GM12878 (cell line): Measurements from ENCODE around the gene ERFL. TPM values are rescaled to one million over a fixed set of nuclear protein-coding genes. Genes with fewer than 3 reads are reported as not detected.

Experiments
- ATAC-seq: fragments of 200-7000 bp; cut with Tn5 transposase; 3 replicates; pipeline ENCODE4 v1.9.1; 2020; ENCODE audit warnings: mild to moderate bottlenecking, moderate library complexity
- BruUV-seq: library from RNA; stranded (reverse); fragments of 400-500 nt; replicated peaks from 2 replicates; lab custom pipeline; 2021; lab: Mats Ljungman, UMichigan
- CTCF ChIA-PET: fragments of 300-600 bp; sonication (Branson Sonifier 250); formaldehyde crosslinking; extraction: SDS; loops from one replicate; lab custom pipeline; 2021; ENCODE audit warnings: inconsistent platforms; lab: Yijun Ruan, JAX
- POLR2A ChIA-PET: fragments of 350-600 bp; formaldehyde crosslinking; extraction: SDS; loops from one replicate; lab custom pipeline; 2021; ENCODE audit warnings: inconsistent platforms; lab: Charles Lee
- RAD21 ChIA-PET: fragments of 300-600 bp; sonication (Branson Sonifier 250); formaldehyde crosslinking; loops from one replicate; lab custom pipeline; 2023; ENCODE audit warnings: antibody characterized with exemption; ENCODE audit not compliant: unreplicated experiment; lab: Charles Lee
- SMC1A ChIA-PET: fragments of 300-600 bp; sonication (Branson Sonifier 250); formaldehyde crosslinking; loops from one replicate; lab custom pipeline; 2023; ENCODE audit not compliant: unreplicated experiment, uncharacterized antibody; lab: Charles Lee
- DNase-seq: peaks from one replicate; pipeline ENCODE4 v3.0.0-alpha.2; 2011; ENCODE audit warnings: low read depth, low spot score
- FAIRE-seq: peaks from 3 replicates; lab custom pipeline; 2011; peaks lifted over from hg19 to GRCh38; lab: Jason Lieb, UNC
- H2AFZ ChIP-seq: 2 replicates; pipeline ENCODE4 v1.6.0; 2011; ENCODE audit warnings: low read depth, low read length, control low read depth; ENCODE audit not compliant: control insufficient read depth
- H3K27ac ChIP-seq: 2 replicates; pipeline ENCODE4 v1.5.1; 2011; ENCODE audit warnings: control low read depth; ENCODE audit not compliant: control insufficient read depth, insufficient read depth
- H3K27me3 ChIP-seq, 2 experiments: replicated peaks in 1 of 2; 2 replicates each; pipeline versions ENCODE4 v1.6.0 to v1.6.1; 2011; ENCODE audit warnings: low read length in 1 of 2; ENCODE audit not compliant: control insufficient read depth in 2 of 2, insufficient read depth in 2 of 2
- H3K36me3 ChIP-seq, 2 experiments: 2 replicates each; pipeline ENCODE4 v1.5.1; 2011; ENCODE audit warnings: low read length in 1 of 2; ENCODE audit not compliant: control insufficient read depth in 2 of 2, insufficient read depth in 2 of 2
- H3K4me1 ChIP-seq: 2 replicates; pipeline ENCODE4 v1.6.1; 2011; ENCODE audit warnings: mild to moderate bottlenecking, low read length, moderate library complexity, mixed read lengths; ENCODE audit not compliant: control insufficient read depth, insufficient read depth
- H3K4me2 ChIP-seq: 2 replicates; pipeline ENCODE4 v1.6.0; 2011; ENCODE audit warnings: control low read depth; ENCODE audit not compliant: control insufficient read depth, insufficient read depth
- H3K4me3 ChIP-seq: fragments of 200-600 bp; sonication (generic); 2 replicates; pipeline ENCODE4 v1.5.1; 2016
- H3K79me2 ChIP-seq: 2 replicates; pipeline ENCODE4 v1.6.0; 2011; ENCODE audit warnings: low read length; ENCODE audit not compliant: control insufficient read depth, insufficient read depth
- H3K9ac ChIP-seq: 2 replicates; pipeline ENCODE4 v1.8.0; 2011; ENCODE audit warnings: low read length, control low read depth, mixed read lengths; ENCODE audit not compliant: control insufficient read depth, insufficient read depth
- H3K9me3 ChIP-seq: replicated peaks from 3 replicates; pipeline ENCODE4 v1.5.1; 2011; ENCODE audit warnings: mild to moderate bottlenecking, low read length; ENCODE audit not compliant: control insufficient read depth, insufficient read depth
- H4K20me1 ChIP-seq: 2 replicates; pipeline ENCODE4 v1.6.0; 2011; ENCODE audit not compliant: control insufficient read depth, insufficient read depth
- BCL3 ChIP-seq: IDR thresholded peaks from 2 replicates; pipeline ENCODE4 v1.6.1; 2011; ENCODE audit warnings: borderline replicate concordance, low read depth, mild to moderate bottlenecking, moderate library complexity, low read length; ENCODE audit not compliant: insufficient read depth, poor library complexity, severe bottlenecking
- BCLAF1 ChIP-seq: fragments of 450-650 bp; IDR thresholded peaks from 2 replicates; pipeline ENCODE4 v1.6.1; 2017; ENCODE audit warnings: antibody characterized with exemption, mild to moderate bottlenecking, moderate library complexity
- JUNB ChIP-seq: IDR thresholded peaks from 2 replicates; pipeline ENCODE4 v1.6.1; 2016; ENCODE audit warnings: antibody characterized with exemption, mild to moderate bottlenecking
- KDM1A ChIP-seq: fragments of 200-600 bp; sonication (generic); IDR thresholded peaks from 2 replicates; pipeline ENCODE4 v1.6.1; 2016; ENCODE audit warnings: borderline replicate concordance
- PKNOX1 ChIP-seq: fragments of 450-650 bp; IDR thresholded peaks from 2 replicates; pipeline ENCODE4 v1.6.1; 2016; ENCODE audit warnings: mild to moderate bottlenecking
- WGBS: methylation state at CpG from one replicate; pipeline ENCODE4 v1.1.6; 2016; ENCODE audit warnings: low lambda C conversion rate; ENCODE audit not compliant: insufficient replicate concordance, insufficient coverage; ENCODE audit errors: missing lambda C conversion rate; 5-methylcytosine and 5-hydroxymethylcytosine counted together
- in situ Hi-C: fragments of 300-500 bp; cut with MboI; formaldehyde crosslinking; loops from 9 replicates; pipeline ENCODE4 v1.14.3; 2018; ENCODE audit warnings: mixed read lengths
- intact Hi-C: fragments of 100-400 bp; cut with micrococcal nuclease; formaldehyde crosslinking; loops from one replicate; pipeline ENCODE4 v1.14.2; 2022; ENCODE audit not compliant: unreplicated experiment
- polyA plus RNA-seq, 11 experiments: library from polyadenylated mRNA; depleted of rRNA in 4 of 11; unstranded in 6 of 11; stranded (reverse) in 5 of 11; fragments of >200 nt; fragmentation: Nextera tagmentation in 4 of 11; fragmentation: Illumina TruSeq in 1 of 11; extraction: Ambion mirVana in 4 of 11; extraction: Trizol in 1 of 11; gene quantifications; 1 replicate in 1 of 11; 2 replicates in 10 of 11; pipeline versions ENCODE4 v1.2.1 to v1.2.3, GENCODE V29; 2011 to 2016; ENCODE audit warnings: inconsistent platforms in 2 of 11, missing spikeins in 2 of 11, low read depth in 1 of 11
- total RNA-seq, 4 experiments: library from RNA; depleted of rRNA in 3 of 4; stranded (reverse); fragments of >200 nt in 3 of 4; fragmentation: Illumina TruSeq in 1 of 4; extraction: Trizol in 1 of 4; gene quantifications; 2 replicates each; pipeline versions ENCODE4 v1.2.1 to v1.2.3, GENCODE V29; 2013 to 2021
- TF ChIP-seq, protein P1 (sequence below): IDR thresholded peaks from 2 replicates; pipeline ENCODE4 v1.6.1; 2012; ENCODE audit warnings: low read depth, low read length, improper control_type of control experiment

The ERFL gene
- total and polyA plus RNA-seq, 10 of the 15 experiments (the other 5 are each of a cell fraction or from before 2014, with no cell fraction given) = 0.04 to 0.10 (median 0.05) TPM; not detected in 7

DNA sequence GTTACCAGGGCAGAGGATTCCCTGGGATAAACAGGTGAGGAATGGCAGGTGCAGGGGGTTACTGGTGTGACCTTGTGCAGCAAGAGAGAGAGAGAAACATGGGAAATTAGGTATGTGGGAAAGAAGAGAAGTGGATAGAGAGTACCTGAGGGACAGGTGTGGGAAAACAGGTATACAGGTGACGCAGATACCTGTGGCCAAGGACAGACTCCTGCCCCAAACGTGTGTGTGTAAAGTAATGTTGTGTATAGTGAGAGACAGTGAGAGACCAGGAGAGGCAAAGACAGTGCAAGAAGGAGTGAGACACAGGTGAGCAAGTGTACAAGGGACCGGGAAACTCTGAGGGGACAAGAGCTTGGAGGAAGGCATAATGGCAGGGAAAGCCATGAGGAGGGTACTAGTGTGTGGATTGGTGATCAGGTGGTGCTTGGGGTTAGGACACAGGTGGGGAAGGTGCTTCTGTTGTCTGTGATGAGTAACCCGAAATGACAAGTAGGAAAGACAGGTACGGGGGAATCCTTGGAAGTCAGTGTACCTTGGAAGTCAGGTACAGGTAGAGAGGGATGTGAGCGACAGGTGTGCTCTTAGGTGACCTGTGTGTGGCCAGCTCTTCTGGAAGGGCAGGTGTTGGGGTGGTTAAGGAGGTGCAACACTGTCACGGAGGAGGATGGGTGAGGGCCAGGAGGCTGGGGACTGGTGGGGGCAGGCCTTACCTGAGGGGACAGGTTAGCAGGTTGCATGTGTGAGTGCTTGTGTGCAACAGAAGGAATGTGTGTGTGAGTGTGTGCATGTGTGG, 2.8 kb downstream of the ERFL start (continued):
- no peak for TF ChIP-seq BCLAF1

DNA sequence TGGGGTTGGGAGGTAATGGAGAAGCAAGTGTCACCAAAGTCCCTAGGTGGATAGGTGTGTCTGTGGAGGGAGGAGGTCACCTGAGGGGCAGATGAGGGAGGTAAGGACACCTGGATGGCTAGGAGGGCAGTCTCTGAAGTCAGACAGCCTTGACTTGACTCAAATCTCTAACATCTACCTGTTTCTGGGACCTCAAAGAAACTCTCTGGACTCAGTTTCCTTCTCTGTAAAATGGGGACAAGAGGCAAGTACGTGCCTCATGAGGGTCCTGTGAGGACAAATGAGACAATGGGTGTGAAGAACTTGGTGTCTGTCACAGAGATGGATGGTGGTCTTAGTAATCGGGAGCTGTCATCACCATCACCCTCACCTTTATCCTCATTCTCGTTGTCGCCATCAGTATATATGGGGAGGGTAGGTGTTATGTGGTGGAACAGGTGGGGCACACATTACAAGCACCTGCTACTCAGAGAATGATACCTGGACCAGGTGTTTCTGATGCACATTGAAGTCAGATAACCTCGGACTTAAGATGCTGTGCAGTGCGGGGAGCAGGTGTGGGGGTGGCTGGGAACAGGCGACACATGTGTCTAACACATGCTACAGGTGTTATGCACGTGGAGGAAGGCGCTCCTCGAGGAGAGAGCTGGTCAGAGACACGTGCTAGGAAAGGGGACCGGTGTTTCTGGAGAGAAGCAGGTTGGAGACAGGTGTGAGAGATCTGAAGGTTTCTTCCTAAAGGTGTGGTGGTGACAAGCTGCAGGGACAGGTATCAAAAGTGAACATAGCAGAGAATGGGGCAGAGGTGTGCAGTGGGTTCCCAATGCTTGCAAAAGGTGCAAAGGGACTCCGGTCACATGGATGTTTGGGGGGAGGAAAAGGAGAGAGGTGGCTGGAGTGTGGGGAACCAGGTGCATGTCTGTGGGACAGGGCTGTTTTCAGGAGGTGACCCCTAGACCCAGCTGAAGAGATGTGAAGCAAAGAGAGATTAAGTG, 3.8 kb downstream of the ERFL start:
- CTCF ChIA-PET = no interaction called here
- SMC1A ChIA-PET = no interaction called here
- Histone ChIP-seq H4K20me1 (no peaks in the 10 kb centered on the region), H3K79me2 (no peaks in the 10 kb centered on the region), H3K4me3 (no peak overlapping the region), H2AFZ (no peak overlapping the region), H3K4me1 (peaks cover 9% of the 10 kb centered on the region), H3K9ac (no peak overlapping the region), H3K27ac (no peak overlapping the region), H3K27me3 (peaks cover 6 to 11% of the 10 kb centered on the region in 2 experiments; a peak in 3 of 4 replicates), H3K36me3 (no peaks in the 10 kb centered on the region), H3K4me2 (no peak overlapping the region), H3K9me3 (no peaks in the 10 kb centered on the region; the same call in 2 of the 3 replicates)
- no TSS peak for BruUV-seq
- RAD21 ChIA-PET = no interaction called here
- POLR2A ChIA-PET = interaction anchor here (0.6 kb wide), 1 partner anchor 43 kb away, joined by 7 read pairs; no protein-coding TSS in a partner anchor
- no peak for TF ChIP-seq KDM1A
- no peak for TF ChIP-seq BCL3
- no peak for TF ChIP-seq JUNB
- TF ChIP-seq, protein P1, sequence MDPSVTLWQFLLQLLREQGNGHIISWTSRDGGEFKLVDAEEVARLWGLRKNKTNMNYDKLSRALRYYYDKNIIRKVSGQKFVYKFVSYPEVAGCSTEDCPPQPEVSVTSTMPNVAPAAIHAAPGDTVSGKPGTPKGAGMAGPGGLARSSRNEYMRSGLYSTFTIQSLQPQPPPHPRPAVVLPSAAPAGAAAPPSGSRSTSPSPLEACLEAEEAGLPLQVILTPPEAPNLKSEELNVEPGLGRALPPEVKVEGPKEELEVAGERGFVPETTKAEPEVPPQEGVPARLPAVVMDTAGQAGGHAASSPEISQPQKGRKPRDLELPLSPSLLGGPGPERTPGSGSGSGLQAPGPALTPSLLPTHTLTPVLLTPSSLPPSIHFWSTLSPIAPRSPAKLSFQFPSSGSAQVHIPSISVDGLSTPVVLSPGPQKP = no peak
- no peak for TF ChIP-seq PKNOX1
- no peak for ATAC-seq
- FAIRE-seq = no peak
- in situ Hi-C loops = loop anchor here (25.0 kb wide), 1 partner anchor 1838 kb away; the partner anchor contains the start of gene SMG9
- intact Hi-C loops = no loop called here
- 58% methylated on average over 13 of the region's 13 CpGs for WGBS
- no peak for DNase-seq
